ENCODE measurements around the gene PROB1. TPM values are rescaled to one million over a fixed set of nuclear protein-coding genes. Genes with fewer than 3 reads are reported as not detected.

The PROB1 gene
- total and polyA plus RNA-seq, 2 of the 13 experiments (the other 11 are each of a cell fraction or from before 2014, with no cell fraction given) = 0.69 to 1.1 TPM

- 0 out of 2 replicates have a peak, but pooled peaks have one; percentile 14 for TF ChIP-seq ZNF138 (CRISPR knock-in tag; IDR thresholded peaks at IDR 0.05; ENCODE audit: low read depth)
- TF ChIP-seq SP4 (CRISPR knock-in tag; IDR thresholded peaks at IDR 0.05) = peak; percentile 87
- peak; percentile 82 for TF ChIP-seq THAP9 (CRISPR knock-in tag; IDR thresholded peaks at IDR 0.05; ENCODE audit: borderline replicate concordance)
- 0 out of 2 replicates have a peak, but pooled peaks have one; percentile 20 for TF ChIP-seq POGK (CRISPR knock-in tag; conservative IDR thresholded peaks at IDR 0.05)
- 0 out of 2 replicates have a peak, but pooled peaks have one; percentile 44 for TF ChIP-seq ZNF512B (CRISPR knock-in tag; IDR thresholded peaks at IDR 0.05; ENCODE audit: borderline replicate concordance)
- no peak for TF ChIP-seq ZC3H4 (CRISPR knock-in tag; IDR thresholded peaks at IDR 0.05; ENCODE audit: borderline replicate concordance)
- peak; percentile 74 for TF ChIP-seq ZFX (CRISPR knock-in tag; IDR thresholded peaks at IDR 0.05; ENCODE audit: low read depth)
- 0 out of 2 replicates have a peak, but pooled peaks have one; percentile 18 for TF ChIP-seq MED1 (CRISPR knock-in tag; IDR thresholded peaks at IDR 0.05)
- peak in 1 of 2 experiments; percentile 30; a peak in 1 of 4 replicates for TF ChIP-seq EP300 (IDR thresholded peaks at IDR 0.05; ENCODE audit: low read depth in 2 of 2, low read length in 2 of 2)
- no peak for TF ChIP-seq EP300 (CRISPR knock-in tag; IDR thresholded peaks at IDR 0.05; ENCODE audit: borderline replicate concordance)
- TF ChIP-seq CTCF (CRISPR knock-in tag; IDR thresholded peaks at IDR 0.05) = peak; percentile 18; the same call in 1 of the 2 replicates
- TF ChIP-seq ZSCAN20 (CRISPR knock-in tag; IDR thresholded peaks at IDR 0.05; ENCODE audit: borderline replicate concordance) = 0 out of 2 replicates have a peak, but pooled peaks have one; percentile 43
- TF ChIP-seq ZNF639 (CRISPR knock-in tag; conservative IDR thresholded peaks at IDR 0.05) = no peak
- peak; percentile 77 for TF ChIP-seq CREM (IDR thresholded peaks at IDR 0.05)
- no peak for TF ChIP-seq CREM (CRISPR knock-in tag; IDR thresholded peaks at IDR 0.05)
These were observed 9.0 kb upstream of the PROB1 start, which contains the start of gene SPATA24 (continued) for GRCh38 chr5:139403787-139404483.
